GM13976 (cell line): ENCODE data around the gene TNNI3K.

Source experiments
- DNase-seq: peaks from one replicate; pipeline ENCODE4 v3.0.0; 2012; ENCODE audit warnings: low spot score
- in situ Hi-C: fragments of 300-500 bp; cut with MboI; formaldehyde crosslinking; loops from one replicate; pipeline ENCODE4 v1.12.0; 2022; ENCODE audit warnings: low sequenced_read_pairs, mixed read lengths, inconsistent platforms; ENCODE audit not compliant: unreplicated experiment
- TF ChIP-seq, protein P1 (sequence below): IDR thresholded peaks from 2 replicates; pipeline ENCODE4 v1.5.1; 2012; ENCODE audit warnings: borderline replicate concordance, mild to moderate bottlenecking; ENCODE audit not compliant: insufficient read depth; ENCODE audit errors: extremely low read depth, missing control alignments, control extremely low read depth

The TNNI3K gene

DNA sequence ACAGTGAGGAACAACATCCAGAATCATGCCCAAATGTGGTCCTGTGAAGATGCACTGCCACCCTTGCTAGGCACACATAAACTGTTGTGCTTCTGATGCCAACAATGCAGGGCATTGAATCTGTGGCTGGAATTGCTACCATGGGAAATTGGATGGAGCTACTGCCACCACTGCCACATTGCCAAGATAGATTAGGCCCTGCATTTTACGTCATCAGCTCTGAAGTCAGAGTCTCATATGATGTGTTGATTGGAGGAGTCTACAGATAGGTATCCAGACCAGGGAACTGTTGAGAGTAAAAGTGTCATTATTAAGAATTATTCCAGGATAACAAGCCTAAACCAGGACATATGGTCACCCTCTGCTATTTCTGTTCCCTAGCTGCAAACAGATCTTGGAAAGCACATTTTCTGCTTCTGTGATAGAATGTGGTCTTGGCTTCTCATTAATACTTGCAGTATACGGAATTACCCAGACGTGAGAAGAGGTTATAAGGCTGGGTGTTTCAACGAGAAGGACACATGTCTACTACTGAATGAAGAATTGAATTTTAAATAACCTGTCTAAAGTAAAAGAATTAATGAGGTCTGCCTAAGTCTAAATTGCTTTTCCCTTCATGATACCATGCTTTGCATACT, 106.6 kb downstream of the TNNI3K start:
- TF ChIP-seq, protein P1, sequence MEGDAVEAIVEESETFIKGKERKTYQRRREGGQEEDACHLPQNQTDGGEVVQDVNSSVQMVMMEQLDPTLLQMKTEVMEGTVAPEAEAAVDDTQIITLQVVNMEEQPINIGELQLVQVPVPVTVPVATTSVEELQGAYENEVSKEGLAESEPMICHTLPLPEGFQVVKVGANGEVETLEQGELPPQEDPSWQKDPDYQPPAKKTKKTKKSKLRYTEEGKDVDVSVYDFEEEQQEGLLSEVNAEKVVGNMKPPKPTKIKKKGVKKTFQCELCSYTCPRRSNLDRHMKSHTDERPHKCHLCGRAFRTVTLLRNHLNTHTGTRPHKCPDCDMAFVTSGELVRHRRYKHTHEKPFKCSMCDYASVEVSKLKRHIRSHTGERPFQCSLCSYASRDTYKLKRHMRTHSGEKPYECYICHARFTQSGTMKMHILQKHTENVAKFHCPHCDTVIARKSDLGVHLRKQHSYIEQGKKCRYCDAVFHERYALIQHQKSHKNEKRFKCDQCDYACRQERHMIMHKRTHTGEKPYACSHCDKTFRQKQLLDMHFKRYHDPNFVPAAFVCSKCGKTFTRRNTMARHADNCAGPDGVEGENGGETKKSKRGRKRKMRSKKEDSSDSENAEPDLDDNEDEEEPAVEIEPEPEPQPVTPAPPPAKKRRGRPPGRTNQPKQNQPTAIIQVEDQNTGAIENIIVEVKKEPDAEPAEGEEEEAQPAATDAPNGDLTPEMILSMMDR, result no peak
- in situ Hi-C loops, result no loop called here
- DNase-seq, result no peak

DNA sequence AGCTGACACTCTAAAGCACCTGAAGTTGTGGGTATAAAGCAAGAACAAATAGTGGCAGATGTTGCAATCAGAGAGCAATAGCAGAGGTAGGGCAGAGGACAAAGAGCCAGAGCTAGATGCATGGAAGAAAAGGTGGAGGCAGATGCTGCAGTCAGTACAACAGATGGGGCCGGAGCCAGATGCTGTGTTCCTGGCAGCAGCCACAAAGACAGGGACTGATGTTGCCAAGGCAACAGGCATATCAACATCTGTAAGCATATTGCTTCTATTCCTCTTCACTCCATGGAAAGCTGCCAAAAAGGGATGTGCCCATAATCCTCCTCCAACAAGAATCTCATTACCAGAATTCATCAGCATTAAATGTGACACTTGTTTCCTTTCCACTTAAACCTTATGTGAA, 108.0 kb downstream of the TNNI3K start:
- in situ Hi-C loops, result no loop called here
- no peak for DNase-seq
- TF ChIP-seq, protein P1, result no peak

DNA sequence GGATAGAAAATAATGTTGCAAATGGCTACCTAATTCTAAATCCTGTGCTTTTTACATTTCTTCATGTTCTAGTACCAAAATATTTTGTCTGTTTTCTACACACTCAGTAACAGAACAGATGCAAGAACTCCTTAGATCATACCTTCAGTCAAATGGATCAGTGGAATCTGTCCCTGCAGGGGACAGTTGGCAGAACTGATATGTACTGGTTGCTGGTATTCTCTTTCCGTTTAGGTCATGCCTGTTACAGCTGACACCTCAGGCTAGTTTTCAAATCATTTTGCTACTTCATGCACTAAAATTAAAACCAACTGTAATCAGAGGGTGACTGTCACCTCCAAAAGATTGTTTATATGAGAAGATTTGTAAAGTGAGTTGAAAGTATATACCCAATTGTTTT, 109.2 kb downstream of the TNNI3K start:
- DNase-seq, result no peak
- TF ChIP-seq, protein P1, result no peak
- in situ Hi-C loops, result no loop called here

DNA sequence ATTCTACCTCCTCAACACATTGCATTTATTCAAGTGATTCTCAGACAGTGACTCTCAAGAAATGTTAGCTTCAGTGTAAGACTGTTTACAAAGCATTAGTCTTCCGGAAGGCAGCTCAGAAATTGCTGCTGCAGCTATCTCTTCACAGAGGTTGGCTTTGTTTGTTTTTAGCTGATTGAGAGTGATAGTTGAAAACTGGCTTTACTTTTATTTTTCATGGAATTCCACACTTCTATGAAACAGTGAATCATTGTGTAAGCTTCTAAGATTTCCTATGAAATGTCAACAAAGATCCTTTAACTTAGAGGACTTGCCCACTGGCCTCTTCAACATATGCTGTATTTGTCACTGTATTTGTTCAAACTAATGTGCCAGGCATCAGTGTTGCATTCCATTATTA, 121.3 kb downstream of the TNNI3K start:
- no peak for DNase-seq
- in situ Hi-C loops, result no loop called here
- TF ChIP-seq, protein P1, result no peak

DNA sequence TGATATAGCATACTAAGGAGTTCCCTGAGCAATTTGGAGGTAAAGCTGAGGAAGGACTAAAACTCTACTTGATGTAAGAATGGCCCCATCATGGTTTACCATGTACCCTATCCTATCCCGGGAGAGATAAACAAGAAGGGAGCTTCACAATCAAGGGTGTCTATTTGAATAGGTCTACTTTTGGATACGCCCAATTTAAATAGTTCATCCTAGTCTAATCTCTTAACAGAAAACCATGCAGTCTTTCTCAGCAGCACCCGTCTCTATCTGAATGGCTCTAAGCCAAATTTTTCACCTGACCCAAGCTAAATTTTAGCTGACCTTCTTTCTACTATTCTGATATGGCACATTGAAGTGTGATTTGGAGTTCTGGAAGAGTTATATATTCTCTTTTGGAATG, 122.0 kb downstream of the TNNI3K start:
- in situ Hi-C loops, result no loop called here
- no peak for DNase-seq
- TF ChIP-seq, protein P1, result no peak

DNA sequence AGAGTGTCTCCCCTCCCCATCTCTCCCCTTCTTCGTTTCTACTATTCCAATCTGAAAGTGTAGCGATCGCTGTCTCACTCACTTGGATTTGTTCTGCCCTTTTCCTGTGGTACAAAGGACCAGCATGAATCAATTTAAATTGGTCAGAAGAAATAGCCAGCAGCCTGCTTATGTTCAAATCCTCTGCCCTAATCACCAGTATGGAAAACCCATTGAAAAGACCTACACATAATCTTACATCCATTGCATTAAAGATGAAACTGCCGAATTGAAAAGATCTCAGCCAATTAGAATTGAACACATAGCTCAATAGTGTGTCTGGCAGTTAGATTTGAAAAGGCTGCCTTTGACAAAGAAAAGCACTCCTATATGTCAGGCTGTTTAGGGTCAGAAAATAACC, 122.6 kb downstream of the TNNI3K start:
- DNase-seq, result no peak
- in situ Hi-C loops, result no loop called here
- TF ChIP-seq, protein P1, result no peak

DNA sequence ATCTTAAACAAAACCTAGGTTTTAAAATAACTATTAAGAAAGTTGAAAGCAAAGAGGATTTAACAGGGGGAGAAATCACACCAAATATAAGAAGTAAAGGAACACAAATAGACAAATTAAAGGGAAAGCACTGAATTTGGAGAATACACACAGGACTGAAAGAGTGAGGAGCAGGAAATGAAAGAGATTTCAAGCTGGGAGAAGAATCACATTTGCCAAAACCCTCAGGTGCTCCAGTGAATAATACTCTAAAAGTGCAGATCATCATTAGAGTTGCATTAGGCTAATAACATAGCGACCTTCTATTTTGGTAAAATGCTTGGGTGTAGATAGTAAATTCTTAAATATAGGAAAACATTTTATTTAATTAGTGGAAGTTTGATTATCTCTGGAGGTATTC, 127.5 kb downstream of the TNNI3K start:
- TF ChIP-seq, protein P1, result no peak

More for the DNA sequence above, 127.5 kb downstream of the TNNI3K start:
- in situ Hi-C loops, result no loop called here
- no peak for DNase-seq
